GM20000 (cell line): ENCODE measurements around the gene SH3GL3.

Experiments
- DNase-seq: peaks from one replicate; pipeline ENCODE4 v3.0.0; 2012; ENCODE audit warnings: low spot score
- CTCF ChIP-seq: IDR thresholded peaks from 2 replicates; pipeline ENCODE4 v1.5.1; 2012; ENCODE audit warnings: mild to moderate bottlenecking, control low read depth; ENCODE audit errors: extremely low read depth, missing control alignments

The SH3GL3 gene

DNA sequence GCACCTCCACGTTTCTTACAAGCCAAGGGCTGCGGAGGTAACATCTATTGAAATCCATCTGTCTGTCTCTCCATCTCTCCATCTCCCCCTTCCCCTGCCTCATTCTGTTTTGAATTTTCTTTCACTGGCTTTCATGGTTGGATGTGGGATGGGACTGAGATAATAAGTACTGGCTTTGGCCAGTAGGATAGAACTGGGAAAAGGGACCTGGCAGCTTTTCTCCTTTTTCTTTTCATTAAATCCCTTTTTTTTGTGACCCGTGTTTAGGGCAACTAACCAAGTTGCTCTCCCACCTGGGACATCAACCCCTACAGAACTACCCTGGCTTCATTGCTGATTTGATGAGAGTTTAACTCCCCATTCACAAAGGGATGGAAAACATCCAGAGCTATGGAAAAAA is 139.9 kb downstream of the SH3GL3 start:
- DNase-seq: no peak
- no peak for TF ChIP-seq CTCF

- TF ChIP-seq CTCF: no peak
Observed at GRCh38 chr15:83588441-83588840, 141.3 kb downstream of the SH3GL3 start.

DNA sequence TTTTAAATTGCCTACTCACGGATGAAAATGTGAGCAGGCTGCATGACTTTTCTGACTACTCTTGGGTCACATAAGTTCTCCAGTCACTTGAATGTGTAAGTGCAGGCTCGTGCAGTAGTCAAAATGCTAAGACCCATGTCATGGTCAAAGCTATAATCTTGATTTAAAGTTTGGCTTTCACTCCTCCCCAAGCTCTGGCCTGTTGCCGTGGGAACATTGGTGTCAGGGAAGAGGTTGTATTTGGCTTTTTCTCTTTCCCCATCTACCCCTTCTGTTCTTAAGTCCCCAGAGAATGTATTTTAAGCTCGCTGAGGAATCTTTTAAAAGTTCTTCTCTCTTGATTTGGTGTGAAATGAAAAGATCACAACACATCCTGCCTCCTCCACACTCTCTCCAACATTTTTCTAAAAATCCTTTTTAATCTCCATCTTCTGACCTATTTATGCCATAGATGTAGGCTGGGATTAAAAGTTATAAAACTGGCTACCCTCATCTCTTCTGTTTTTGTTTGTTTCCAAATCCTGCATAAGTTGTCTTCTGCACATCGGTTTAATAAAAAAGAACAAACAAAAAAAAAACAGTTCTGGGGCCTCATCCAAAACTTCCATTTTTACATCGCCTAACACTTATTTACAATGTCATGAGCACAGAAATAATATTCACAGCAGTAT is 145.4 kb downstream of the SH3GL3 start:
- DNase-seq: no peak
- no peak for TF ChIP-seq CTCF

More at GRCh38 chr15:83588441-83588840, 141.3 kb downstream of the SH3GL3 start:
- no peak for DNase-seq

DNA sequence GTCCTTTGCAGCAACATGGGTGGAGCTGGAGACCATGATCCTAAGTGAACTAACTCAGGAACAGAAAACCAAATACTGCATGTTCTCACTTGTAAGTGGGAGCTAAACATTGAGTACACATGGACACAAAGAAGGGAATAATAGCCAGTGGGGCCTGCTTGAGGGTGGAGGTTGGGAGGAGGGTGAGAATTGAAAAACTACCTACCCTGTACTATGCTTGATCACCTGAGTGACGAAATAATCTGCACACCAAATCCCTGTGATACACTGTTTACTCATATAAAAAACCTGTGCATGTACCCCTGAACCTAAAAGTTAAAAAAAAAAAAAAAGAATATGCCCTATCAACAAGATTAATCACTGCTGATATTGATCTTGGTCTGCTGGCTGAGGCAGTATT is 148.1 kb downstream of the SH3GL3 start:
- no peak for TF ChIP-seq CTCF
- no peak for DNase-seq

DNA sequence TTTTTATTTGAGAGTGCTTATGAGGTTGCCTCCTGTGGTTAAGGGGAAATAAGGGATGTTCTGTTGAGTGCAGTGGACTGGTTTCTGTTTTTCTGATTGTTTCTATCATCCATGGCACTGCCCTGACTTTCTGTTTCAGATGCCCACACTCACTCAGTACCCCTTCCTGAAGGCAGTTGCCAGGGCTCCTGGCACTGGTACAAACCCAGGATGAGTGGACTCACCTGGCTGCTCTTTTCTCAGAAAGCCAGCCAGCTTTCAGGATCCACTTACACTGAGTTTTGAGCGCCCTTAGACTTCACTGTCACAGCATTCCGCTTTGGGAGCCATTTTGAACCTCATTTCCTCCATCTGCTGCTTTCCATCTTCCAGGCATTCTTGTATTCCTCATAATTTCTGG is 150.9 kb downstream of the SH3GL3 start:
- DNase-seq: no peak

GRCh38 chr15:83602021-83602420 is 154.9 kb downstream of the SH3GL3 start:
- TF ChIP-seq CTCF: no peak
- no peak for DNase-seq

More for the DNA sequence above, 150.9 kb downstream of the SH3GL3 start:
- no peak for TF ChIP-seq CTCF

- TF ChIP-seq CTCF: no peak
- no peak for DNase-seq
Observed at GRCh38 chr15:83604549-83604948, 157.4 kb downstream of the SH3GL3 start.
